HG03432 (cell line): ENCODE results near the gene ATN1.

ENCODE experiments used
- ATAC-seq: cut with Tn5 transposase; IDR thresholded peaks from one replicate; pipeline ENCODE4 v1.9.1; 2021; ENCODE audit warnings: mild to moderate bottlenecking, moderate library complexity; ENCODE audit not compliant: unreplicated experiment

ATN1 gene

DNA sequence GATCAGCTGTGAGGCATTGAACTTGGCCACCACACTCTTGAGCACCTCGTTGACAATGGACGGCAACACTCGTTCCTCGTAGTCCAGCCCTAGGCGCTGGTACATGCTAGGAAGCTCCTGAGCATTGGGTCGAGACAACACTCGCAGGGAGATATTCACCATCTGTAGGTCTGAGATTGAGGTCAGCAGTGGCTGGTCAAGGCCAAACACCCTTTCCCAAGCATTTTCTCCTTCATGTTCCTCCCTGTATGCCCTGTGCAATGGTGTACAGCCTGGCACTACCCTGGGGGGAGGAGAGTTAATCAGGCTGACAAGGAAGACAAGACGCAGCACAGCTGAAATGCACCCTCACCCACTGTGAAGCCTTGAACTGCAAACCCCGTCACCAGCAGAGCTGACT is 40.7 kb downstream of the ATN1 start:
- no peak for ATAC-seq

DNA sequence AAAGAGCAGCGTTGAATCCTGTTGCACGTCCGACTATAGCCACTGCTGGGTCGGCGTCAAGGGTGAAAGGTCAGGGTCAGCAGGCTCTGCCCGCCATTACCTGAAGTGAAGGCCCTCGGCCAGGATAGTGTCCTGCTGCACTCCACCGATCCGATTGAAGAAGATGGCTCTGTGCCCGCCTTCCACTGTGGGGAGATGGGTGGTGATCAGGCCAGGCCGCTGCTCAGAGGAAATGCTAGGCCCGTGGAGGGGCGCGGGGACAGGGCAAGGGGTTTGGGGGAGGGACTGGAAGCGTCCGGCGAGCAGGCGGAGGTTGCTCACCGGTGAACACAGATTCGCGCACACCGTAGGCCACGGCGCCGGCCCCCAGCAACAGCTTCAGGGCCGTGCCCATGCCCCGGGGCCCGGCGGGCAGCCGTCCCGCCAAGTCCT is 42.4 kb downstream of the ATN1 start:
- no peak for ATAC-seq

DNA sequence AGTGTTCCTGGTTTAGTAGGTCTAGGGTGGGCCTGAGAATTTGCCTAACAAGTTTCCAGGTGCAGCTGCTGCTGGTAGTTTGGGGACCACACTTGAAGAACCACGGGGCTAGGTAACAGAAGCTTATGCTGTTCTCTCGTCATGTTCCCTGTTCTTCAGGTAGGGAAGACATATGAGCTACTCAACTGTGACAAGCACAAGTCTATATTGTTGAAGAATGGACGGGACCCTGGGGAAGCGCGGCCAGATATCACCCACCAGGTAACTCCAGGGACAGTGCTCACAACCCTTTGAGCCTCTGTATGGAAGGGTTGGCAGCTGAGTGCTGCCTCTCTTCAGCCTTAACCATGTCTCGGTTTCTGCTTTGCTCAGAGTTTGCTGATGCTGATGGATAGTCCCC is 46.4 kb downstream of the ATN1 start:
- ATAC-seq = no peak

GRCh38 chr12:6975297-6976032 is 47.7 kb downstream of the ATN1 start:
- ATAC-seq = no peak

DNA sequence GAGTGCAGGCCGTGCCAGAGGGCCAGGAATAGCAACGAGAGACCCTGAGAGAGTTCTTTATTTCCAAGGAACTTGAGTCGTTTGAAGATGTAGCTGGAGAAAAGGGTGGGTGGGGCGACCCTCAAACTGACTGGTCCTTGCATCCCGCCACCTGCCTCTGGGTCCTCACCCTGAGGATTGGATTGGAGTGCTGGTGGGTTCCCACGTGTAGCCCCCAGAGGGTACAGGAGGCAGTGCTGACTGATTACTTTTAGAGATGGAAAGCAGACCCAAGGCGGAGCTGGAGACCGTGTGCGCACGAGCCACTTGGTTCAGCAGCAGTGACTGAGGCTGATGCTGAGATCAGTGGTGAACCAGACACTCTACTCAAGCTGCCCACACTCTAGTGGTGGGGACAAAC is 49.9 kb downstream of the ATN1 start:
- ATAC-seq = no peak

DNA sequence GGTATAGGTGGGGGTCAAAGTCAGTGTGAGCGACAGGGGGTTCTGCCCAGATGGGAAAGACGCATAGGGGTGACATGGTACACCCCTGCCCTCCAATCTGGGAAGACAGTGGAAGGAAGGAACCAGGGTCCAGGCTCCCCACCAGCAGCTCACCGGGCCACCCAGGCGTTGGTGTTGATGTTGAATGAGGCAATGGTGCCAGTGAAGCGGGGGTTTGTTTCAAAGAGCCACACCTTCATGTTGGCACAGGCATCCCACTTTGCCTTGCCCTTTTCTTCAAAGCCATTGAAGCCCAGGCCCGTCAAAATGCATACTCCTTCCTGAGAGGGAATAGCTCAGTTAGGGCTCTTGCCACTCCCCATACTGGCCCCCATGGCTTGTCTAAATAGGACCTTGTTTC is 50.4 kb downstream of the ATN1 start:
- ATAC-seq = no peak

DNA sequence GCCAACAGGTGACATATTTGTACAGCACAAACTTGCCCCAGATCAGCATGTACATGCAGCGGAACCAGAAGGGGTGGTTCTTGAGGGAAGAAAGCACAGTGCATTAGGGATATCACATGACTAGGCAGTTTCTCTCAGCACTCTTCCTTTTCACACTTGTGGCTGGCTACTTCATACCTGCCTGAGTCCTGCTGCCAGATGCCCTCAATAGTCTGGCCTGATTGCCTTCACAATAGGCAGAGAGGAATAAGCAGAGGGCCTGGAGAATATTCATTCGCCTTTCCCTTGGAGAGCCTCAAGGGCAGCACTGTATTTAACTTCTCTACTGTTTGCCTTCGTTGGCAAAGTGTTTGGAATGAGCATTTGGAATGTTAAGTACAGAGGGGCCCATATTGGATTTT is 50.9 kb downstream of the ATN1 start:
- no peak for ATAC-seq

DNA sequence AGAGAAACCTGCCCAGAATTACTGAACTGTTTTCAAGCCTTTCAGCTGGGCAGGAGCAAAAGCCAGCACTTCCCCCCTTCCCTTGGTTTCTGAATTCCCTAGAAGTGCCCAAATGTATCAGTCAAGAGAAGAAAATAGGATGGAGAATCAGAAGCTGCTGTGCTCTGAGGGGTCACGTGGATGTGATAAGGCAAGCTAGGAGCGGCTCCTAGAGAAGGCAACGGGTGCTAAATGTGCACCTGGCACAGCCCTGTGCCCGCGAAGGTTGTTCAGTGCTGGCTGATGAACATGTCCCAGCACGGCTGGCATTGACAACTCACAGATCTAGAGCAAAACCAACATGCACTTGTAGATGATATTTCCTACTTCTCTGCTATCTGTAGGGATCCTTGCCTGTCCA is 51.3 kb downstream of the ATN1 start:
- ATAC-seq = no peak

GRCh38 chr12:6979453-6979852 is 51.7 kb downstream of the ATN1 start:
- no peak for ATAC-seq

DNA sequence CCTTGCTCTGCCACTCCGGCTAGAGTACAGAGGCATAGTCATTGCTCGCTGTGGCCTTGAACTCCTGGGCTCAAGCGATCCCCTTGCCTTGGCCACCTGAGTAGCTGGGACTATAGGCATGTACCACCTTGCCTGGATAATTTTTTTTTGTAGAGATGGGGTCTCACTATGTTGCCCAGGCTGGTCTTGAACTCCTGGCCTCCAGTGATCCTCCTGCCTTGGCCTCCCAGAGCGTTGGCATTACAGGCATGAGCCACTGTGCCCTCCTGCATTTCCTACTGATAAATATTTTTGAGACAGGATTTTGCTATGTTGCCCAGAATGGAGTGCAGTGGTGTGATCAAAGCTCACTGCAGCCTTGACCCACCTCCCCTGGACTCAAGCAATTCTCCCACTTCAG is 52.3 kb downstream of the ATN1 start:
- ATAC-seq = no peak

DNA sequence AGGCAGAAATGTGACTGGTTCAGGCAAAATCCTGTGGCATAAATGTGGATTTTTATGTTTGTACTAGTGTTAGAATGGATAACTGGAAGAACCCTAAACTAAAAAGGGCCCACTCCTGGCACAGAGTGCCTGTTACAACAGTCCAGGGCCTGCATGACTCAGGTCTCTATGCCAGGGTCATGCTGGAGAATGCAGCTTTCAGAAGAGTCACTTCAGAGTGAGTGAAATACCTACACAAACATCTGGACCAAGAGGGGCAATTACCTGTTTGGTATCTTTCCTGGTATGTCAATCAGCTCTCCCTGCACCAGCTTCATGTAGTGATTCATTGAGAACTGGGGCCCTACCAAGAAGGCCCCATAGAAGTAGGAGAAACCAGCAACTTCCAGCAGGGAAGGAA is 53.0 kb downstream of the ATN1 start:
- ATAC-seq = no peak

GRCh38 chr12:6981152-6982052 is 53.6 kb downstream of the ATN1 start:
- no peak for ATAC-seq

- ATAC-seq = no peak
These were observed 54.8 kb downstream of the ATN1 start for GRCh38 chr12:6982532-6982931.

- no peak for ATAC-seq
These were observed 60.3 kb downstream of the ATN1 start for GRCh38 chr12:6987956-6988553.
